Naive thymus-derived CD4-positive, alpha-beta T cell (primary cell): Measurements from ENCODE around the gene SORBS1. TPM values are rescaled to one million over a fixed set of nuclear protein-coding genes. Genes with fewer than 3 reads are reported as not detected.

Experiments used
- ATAC-seq: fragments of 150-1000 bp; cut with Tn5 transposase; 2 replicates; pipeline ENCODE4 v1.10.0; 2021; ENCODE audit warnings: mild to moderate bottlenecking, moderate library complexity
- CTCF ChIA-PET: fragments of 350-600 bp; sonication (Branson Sonifier 250); formaldehyde crosslinking; loops from one replicate; lab custom pipeline; 2021; ENCODE audit warnings: antibody characterized with exemption; lab: Charles Lee
- POLR2A ChIA-PET: fragments of 350-600 bp; sonication (Branson Sonifier 250); formaldehyde crosslinking; loops from one replicate; lab custom pipeline; 2021; ENCODE audit warnings: antibody characterized with exemption, inconsistent platforms; lab: Charles Lee
- DNase-seq, 9 donors: peaks; one replicate each; pipeline versions ENCODE4 v3.0.0 to v3.0.0-alpha.2; 2020 to 2022; ENCODE audit warnings: mixed read lengths in 1 of 9
- H3K27ac ChIP-seq: one replicate; pipeline ENCODE4 v1.7.0; 2013; ENCODE audit warnings: mild to moderate bottlenecking, low read depth, low read length, moderate library complexity
- H3K27me3 ChIP-seq, 2 donors: one replicate each; pipeline ENCODE4 v1.7.0; 2013; ENCODE audit warnings: low read length in 2 of 2, mild to moderate bottlenecking in 2 of 2, moderate library complexity in 2 of 2; ENCODE audit not compliant: control insufficient read depth in 2 of 2, insufficient read depth in 2 of 2
- H3K36me3 ChIP-seq, 3 experiments: 1 replicate in 2 of 3; 2 replicates in 1 of 3; pipeline ENCODE4 v1.7.0; 2013; ENCODE audit warnings: low read length in 3 of 3, mild to moderate bottlenecking in 3 of 3, moderate library complexity in 1 of 3; ENCODE audit not compliant: insufficient read depth in 3 of 3, control insufficient read depth in 2 of 3
- H3K4me1 ChIP-seq, 2 donors: one replicate each; pipeline ENCODE4 v1.7.0; 2013; ENCODE audit warnings: low read length in 2 of 2, mild to moderate bottlenecking in 2 of 2, moderate library complexity in 1 of 2; ENCODE audit not compliant: control insufficient read depth in 2 of 2, insufficient read depth in 2 of 2
- H3K4me3 ChIP-seq: 2 replicates; pipeline ENCODE4 v1.7.0; 2013; ENCODE audit warnings: mild to moderate bottlenecking, low read length
- H3K9me3 ChIP-seq, 3 experiments: 1 replicate in 2 of 3; 2 replicates in 1 of 3; pipeline ENCODE4 v1.7.0; 2013; ENCODE audit warnings: low read length in 3 of 3; ENCODE audit not compliant: control insufficient read depth in 2 of 3
- H3K27ac Mint-ChIP-seq, 9 donors: one replicate each; pipeline ENCODE4 v1.8.0; 2020 to 2022; ENCODE audit warnings: mixed read lengths in 9 of 9, mild to moderate bottlenecking in 8 of 9, moderate library complexity in 5 of 9, inconsistent platforms in 2 of 9
- H3K27me3 Mint-ChIP-seq, 5 donors: one replicate each; pipeline ENCODE4 v1.8.0; 2021 to 2022; ENCODE audit warnings: mixed read lengths in 5 of 5, mild to moderate bottlenecking in 1 of 5
- H3K36me3 Mint-ChIP-seq, 5 donors: one replicate each; pipeline ENCODE4 v1.8.0; 2020 to 2022; ENCODE audit warnings: mixed read lengths in 5 of 5, mild to moderate bottlenecking in 3 of 5, inconsistent platforms in 1 of 5
- H3K4me1 Mint-ChIP-seq, 7 donors: one replicate each; pipeline ENCODE4 v1.8.0; 2020 to 2022; ENCODE audit warnings: mixed read lengths in 7 of 7, mild to moderate bottlenecking in 3 of 7, inconsistent platforms in 1 of 7
- H3K4me3 Mint-ChIP-seq, 10 donors: one replicate each; pipeline ENCODE4 v1.8.0; 2020 to 2022; ENCODE audit warnings: mild to moderate bottlenecking in 10 of 10, mixed read lengths in 10 of 10, moderate library complexity in 6 of 10, inconsistent platforms in 2 of 10
- H3K9me3 Mint-ChIP-seq, 11 donors: one replicate each; pipeline ENCODE4 v1.8.0; 2020 to 2022; ENCODE audit warnings: mixed read lengths in 11 of 11, mild to moderate bottlenecking in 4 of 11, inconsistent platforms in 1 of 11, moderate library complexity in 1 of 11
- intact Hi-C, 2 donors: fragments of 100-400 bp; cut with micrococcal nuclease; formaldehyde crosslinking; loops; one replicate each; pipeline ENCODE4 v1.15.1; 2023
- polyA plus RNA-seq, 2 donors: library from polyadenylated mRNA; unstranded; fragments of 300-500 nt; fragmentation: Illumina TruSeq; gene quantifications; one replicate each; pipeline ENCODE4 v1.2.3, GENCODE V29; 2021
- total RNA-seq, 6 experiments: library from RNA in 5 of 6; stranded (reverse) in 5 of 6; gene quantifications; 1 replicate in 5 of 6; 2 replicates in 1 of 6; pipeline ENCODE4 v1.2.3 and lab custom pipeline; 2021 to 2026

SORBS1 gene
- total and polyA plus RNA-seq, 7 experiments from 2014 or later: 0.58 to 1.9 (median 0.95) TPM

GRCh38 chr10:95267251-95267650 lies 293.9 kb downstream of the SORBS1 start:
- Mint-ChIP-seq H3K36me3 (no peaks in the 10 kb centered on the region), H3K27ac (no peak overlapping the region), H3K4me1 (peaks cover 0 to 2% (median 0%) of the 10 kb centered on the region in 7 donors), H3K9me3 (no peaks in the 10 kb centered on the region), H3K27me3 (peaks cover 0 to 21% (median 0%) of the 10 kb centered on the region in 5 donors), H3K4me3 (no peak overlapping the region)
- ChIA-PET POLR2A (no interaction called here), CTCF (no interaction called here)
- DNase-seq: no peak
- no peak overlapping the region for H3K27ac ChIP-seq
- no peak overlapping the region for H3K4me3 ChIP-seq
- no peak for ATAC-seq
- H3K9me3 ChIP-seq: no peaks in the 10 kb centered on the region
- H3K27me3 ChIP-seq: no peaks in the 10 kb centered on the region
- no peaks in the 10 kb centered on the region for H3K4me1 ChIP-seq
- H3K36me3 ChIP-seq: no peaks in the 10 kb centered on the region
- intact Hi-C loops: no loop called here

- H3K36me3 ChIP-seq: no peaks in the 10 kb centered on the region
- intact Hi-C loops: no loop called here
- H3K27me3 ChIP-seq: no peaks in the 10 kb centered on the region
- H3K27ac ChIP-seq: no peak overlapping the region
- Mint-ChIP-seq H3K4me3 (no peak overlapping the region), H3K9me3 (no peaks in the 10 kb centered on the region), H3K4me1 (peaks cover 0 to 2% (median 0%) of the 10 kb centered on the region in 7 donors), H3K27me3 (peaks cover 0 to 21% (median 0%) of the 10 kb centered on the region in 5 donors), H3K36me3 (no peaks in the 10 kb centered on the region), H3K27ac (no peak overlapping the region)
- ChIA-PET CTCF (no interaction called here), POLR2A (no interaction called here)
- H3K4me1 ChIP-seq: no peaks in the 10 kb centered on the region
- H3K9me3 ChIP-seq: no peaks in the 10 kb centered on the region
- DNase-seq (no peak), ATAC-seq (peak; percentile 81)
- H3K4me3 ChIP-seq: no peak overlapping the region
These were observed 294.5 kb downstream of the SORBS1 start for GRCh38 chr10:95266674-95267095.

GRCh38 chr10:95265572-95265971 lies 295.6 kb downstream of the SORBS1 start:
- intact Hi-C loops: no loop called here
- no peak overlapping the region for H3K27ac Mint-ChIP-seq
- CTCF ChIA-PET: no interaction called here
- H3K36me3 Mint-ChIP-seq: no peaks in the 10 kb centered on the region
- no peaks in the 10 kb centered on the region for H3K4me1 ChIP-seq
- no peaks in the 10 kb centered on the region for H3K36me3 ChIP-seq
- POLR2A ChIA-PET: no interaction called here
- no peak overlapping the region for H3K4me3 Mint-ChIP-seq
- no peak overlapping the region for H3K4me3 ChIP-seq
- no peaks in the 10 kb centered on the region for H3K9me3 Mint-ChIP-seq
- H3K9me3 ChIP-seq: no peaks in the 10 kb centered on the region
- H3K4me1 Mint-ChIP-seq: peaks cover 0 to 2% (median 0%) of the 10 kb centered on the region in 7 donors
- no peak overlapping the region for H3K27ac ChIP-seq
- DNase-seq (no peak), ATAC-seq (no peak)
- peaks cover 0 to 21% (median 0%) of the 10 kb centered on the region in 5 donors for H3K27me3 Mint-ChIP-seq
- H3K27me3 ChIP-seq: no peaks in the 10 kb centered on the region

GRCh38 chr10:95264227-95265051 lies 296.7 kb downstream of the SORBS1 start:
- Histone ChIP-seq H3K4me3 (no peak overlapping the region), H3K27me3 (no peaks in the 10 kb centered on the region), H3K36me3 (no peaks in the 10 kb centered on the region), H3K9me3 (no peaks in the 10 kb centered on the region), H3K4me1 (no peaks in the 10 kb centered on the region), H3K27ac (no peak overlapping the region)
- CTCF ChIA-PET: no interaction called here
- intact Hi-C loops: no loop called here
- Mint-ChIP-seq H3K4me3 (no peak overlapping the region), H3K27ac (no peak overlapping the region), H3K36me3 (no peaks in the 10 kb centered on the region), H3K4me1 (peaks cover 0 to 2% (median 0%) of the 10 kb centered on the region in 7 donors), H3K9me3 (no peaks in the 10 kb centered on the region), H3K27me3 (peaks cover 0 to 21% (median 0%) of the 10 kb centered on the region in 5 donors)
- POLR2A ChIA-PET: no interaction called here
- DNase-seq (no peak), ATAC-seq (no peak)

- H3K4me3 Mint-ChIP-seq: no peak overlapping the region
- ATAC-seq (no peak), DNase-seq (no peak)
- H3K9me3 Mint-ChIP-seq: no peaks in the 10 kb centered on the region
- no peak overlapping the region for H3K4me3 ChIP-seq
- intact Hi-C loops: no loop called here
- peaks cover 0 to 1% (median 0%) of the 10 kb centered on the region in 5 donors for H3K36me3 Mint-ChIP-seq
- H3K27ac Mint-ChIP-seq: peak overlapping the region in 1 of 9 donors; percentile 32
- H3K9me3 ChIP-seq: no peaks in the 10 kb centered on the region
- H3K4me1 ChIP-seq: no peaks in the 10 kb centered on the region
- peaks cover 0 to 17% (median 0%) of the 10 kb centered on the region in 5 donors for H3K27me3 Mint-ChIP-seq
- CTCF ChIA-PET: no interaction called here
- peaks cover 0 to 2% (median 0%) of the 10 kb centered on the region in 7 donors for H3K4me1 Mint-ChIP-seq
- no peaks in the 10 kb centered on the region for H3K27me3 ChIP-seq
- H3K36me3 ChIP-seq: no peaks in the 10 kb centered on the region
- POLR2A ChIA-PET: no interaction called here
- H3K27ac ChIP-seq: no peak overlapping the region
These were observed 297.3 kb downstream of the SORBS1 start for GRCh38 chr10:95263864-95264226.

- no peaks in the 10 kb centered on the region for H3K9me3 ChIP-seq
- POLR2A ChIA-PET: no interaction called here
- no peak overlapping the region for H3K4me3 Mint-ChIP-seq
- no peak overlapping the region for H3K27ac ChIP-seq
- DNase-seq: no peak
- CTCF ChIA-PET: no interaction called here
- H3K4me3 ChIP-seq: no peak overlapping the region
- H3K27ac Mint-ChIP-seq: no peak overlapping the region
- H3K9me3 Mint-ChIP-seq: no peaks in the 10 kb centered on the region
- H3K36me3 Mint-ChIP-seq: peaks cover 0 to 2% (median 0%) of the 10 kb centered on the region in 5 donors
- ATAC-seq: no peak
- H3K4me1 ChIP-seq: no peaks in the 10 kb centered on the region
- no peaks in the 10 kb centered on the region for H3K36me3 ChIP-seq
- H3K27me3 ChIP-seq: no peaks in the 10 kb centered on the region
- peaks cover 0 to 2% (median 0%) of the 10 kb centered on the region in 7 donors for H3K4me1 Mint-ChIP-seq
- H3K27me3 Mint-ChIP-seq: peaks cover 0 to 23% (median 0%) of the 10 kb centered on the region in 5 donors
- intact Hi-C loops: no loop called here
These were observed 298.2 kb downstream of the SORBS1 start for GRCh38 chr10:95262763-95263518.
